HepG2 (cell line): Measurements from ENCODE around the gene RAB11FIP2. TPM values are rescaled to one million over a fixed set of nuclear protein-coding genes. Genes with fewer than 3 reads are reported as not detected.

Experiments
- ATAC-seq: fragments of 200-7000 bp; cut with Tn5 transposase; 3 replicates; pipeline ENCODE4 v1.9.1; 2020; ENCODE audit warnings: mild to moderate bottlenecking, moderate library complexity
- BruUV-seq: library from RNA; stranded (reverse); fragments of 400-500 nt; replicated peaks from 2 replicates; lab custom pipeline; 2021; lab: Mats Ljungman, UMichigan
- CTCF ChIA-PET: fragments of 300-600 bp; formaldehyde crosslinking; extraction: SDS; loops from one replicate; lab custom pipeline; 2021; ENCODE audit warnings: low total read pairs, inconsistent platforms, low intra/inter-chr PET ratio; lab: Yijun Ruan, JAX
- POLR2A ChIA-PET: fragments of 350-600 bp; sonication (Branson Sonifier 250); formaldehyde crosslinking; loops from one replicate; lab custom pipeline; 2020; ENCODE audit warnings: antibody characterized with exemption, inconsistent platforms; lab: Yijun Ruan, JAX
- DNase-seq: peaks from one replicate; pipeline ENCODE4 v3.0.0-alpha.2; 2015; ENCODE audit warnings: low spot score
- FAIRE-seq: peaks from 3 replicates; lab custom pipeline; 2011; peaks lifted over from hg19 to GRCh38; lab: Jason Lieb, UNC
- H2AFZ ChIP-seq: one replicate; pipeline ENCODE4 v1.6.1; 2011; ENCODE audit warnings: low read length, inconsistent platforms
- H3K27ac ChIP-seq: fragments of 300-600 bp; 3 replicates; pipeline ENCODE4 v1.8.0; 2011; ENCODE audit warnings: mixed run types, mild to moderate bottlenecking, mixed read lengths, low read length, inconsistent platforms; ENCODE audit not compliant: insufficient read depth; ENCODE audit errors: extremely low read length
- H3K27me3 ChIP-seq, 2 experiments: fragments of 200-600 bp in 1 of 2; 2 replicates in 1 of 2; 3 replicates in 1 of 2; pipeline versions ENCODE4 v1.6.0 to v1.8.0; 2011; ENCODE audit warnings: low read length in 2 of 2, mild to moderate bottlenecking in 2 of 2, moderate library complexity in 2 of 2, inconsistent platforms in 1 of 2; ENCODE audit not compliant: insufficient read depth in 2 of 2, control insufficient read depth in 1 of 2
- H3K36me3 ChIP-seq, 2 experiments: fragments of 200-600 bp in 1 of 2; replicated peaks in 1 of 2; 2 replicates in 1 of 2; 3 replicates in 1 of 2; pipeline versions ENCODE4 v1.5.1 to v1.8.0; 2011; ENCODE audit warnings: low read length in 2 of 2, inconsistent platforms in 1 of 2; ENCODE audit not compliant: insufficient read depth in 2 of 2, control insufficient read depth in 1 of 2
- H3K4me1 ChIP-seq: 2 replicates; pipeline ENCODE4 v1.5.1; 2012; ENCODE audit warnings: low read length, inconsistent platforms; ENCODE audit not compliant: insufficient read depth
- H3K4me2 ChIP-seq: 2 replicates; pipeline ENCODE4 v1.6.0; 2011; ENCODE audit warnings: low read depth, low read length, inconsistent platforms
- H3K4me3 ChIP-seq, 3 experiments: fragments of 200-600 bp in 1 of 3; sonication (generic), shearing (Covaris generic) in 1 of 3; replicated peaks in 1 of 3; 2 replicates each; pipeline ENCODE4 v1.5.1; 2011 to 2016; ENCODE audit warnings: low read length in 3 of 3, inconsistent platforms in 2 of 3, low read depth in 2 of 3, mild to moderate bottlenecking in 2 of 3, control low read depth in 1 of 3, mixed read lengths in 1 of 3; ENCODE audit not compliant: insufficient read depth in 1 of 3
- H3K79me2 ChIP-seq: one replicate; pipeline ENCODE4 v1.6.1; 2011; ENCODE audit warnings: low read length, inconsistent platforms; ENCODE audit not compliant: insufficient read depth
- H3K9ac ChIP-seq: 2 replicates; pipeline ENCODE4 v1.6.0; 2011; ENCODE audit warnings: mild to moderate bottlenecking, low read depth, low read length, inconsistent platforms; ENCODE audit not compliant: insufficient read depth
- H3K9me3 ChIP-seq: 2 replicates; pipeline ENCODE4 v1.5.1; 2012; ENCODE audit warnings: mild to moderate bottlenecking, low read length
- H4K20me1 ChIP-seq: 2 replicates; pipeline ENCODE4 v1.6.0; 2011; ENCODE audit warnings: inconsistent platforms, mild to moderate bottlenecking, low read length, moderate library complexity; ENCODE audit not compliant: insufficient read depth
- ATAD3A ChIP-seq: sonication (generic); formaldehyde crosslinking; IDR thresholded peaks from 2 replicates; pipeline ENCODE4 v1.4.0; 2020; ENCODE audit warnings: missing genetic modification reagents
- BORCS8-MEF2B ChIP-seq: sonication (generic); formaldehyde crosslinking; IDR thresholded peaks from 2 replicates; pipeline ENCODE4 v1.8.0; 2022; ENCODE audit warnings: mild to moderate bottlenecking, missing genetic modification reagents
- ESRRA ChIP-seq: sonication (generic); formaldehyde crosslinking; IDR thresholded peaks from 2 replicates; pipeline ENCODE4 v1.5.1; 2020; ENCODE audit warnings: mild to moderate bottlenecking, low read depth, missing genetic modification reagents
- FOXJ3 ChIP-seq: sonication (generic); formaldehyde crosslinking; IDR thresholded peaks from 2 replicates; pipeline ENCODE4 v1.4.0; 2020; ENCODE audit warnings: missing genetic modification reagents, mild to moderate bottlenecking, borderline replicate concordance
- HIVEP1 ChIP-seq: sonication (generic); formaldehyde crosslinking; IDR thresholded peaks from 2 replicates; pipeline ENCODE4 v1.4.0; 2020; ENCODE audit warnings: mild to moderate bottlenecking, missing genetic modification reagents
- IRX3 ChIP-seq: sonication (generic); formaldehyde crosslinking; IDR thresholded peaks from 2 replicates; pipeline ENCODE4 v1.8.1; 2023; ENCODE audit warnings: mild to moderate bottlenecking, low read depth, missing genetic modification reagents, borderline replicate concordance
- KLF9 ChIP-seq: IDR thresholded peaks from 2 replicates; pipeline ENCODE4 v1.6.1; 2016; ENCODE audit warnings: low read depth
- MAFK ChIP-seq, 2 experiments: IDR thresholded peaks in 1 of 2; conservative IDR thresholded peaks in 1 of 2; 2 replicates each; pipeline ENCODE4 v1.6.1; 2011; ENCODE audit warnings: improper control_type of control experiment in 2 of 2, low read length in 2 of 2
- NBN ChIP-seq: fragments of 450-650 bp; conservative IDR thresholded peaks from 2 replicates; pipeline ENCODE4 v1.6.1; 2017
- PATZ1 ChIP-seq: sonication (generic); formaldehyde crosslinking; IDR thresholded peaks from 2 replicates; pipeline ENCODE4 v1.4.0; 2020; ENCODE audit warnings: missing genetic modification reagents
- PTBP1 ChIP-seq: fragments of 200-400 bp; formaldehyde crosslinking; IDR thresholded peaks from 2 replicates; pipeline ENCODE4 v1.6.1; 2018; ENCODE audit warnings: low read length, low read depth; ENCODE audit not compliant: poor library complexity, severe bottlenecking
- SRY ChIP-seq: sonication (generic); formaldehyde crosslinking; IDR thresholded peaks from 2 replicates; pipeline ENCODE4 v1.8.0; 2022; ENCODE audit warnings: mild to moderate bottlenecking, missing genetic modification reagents
- ZNF557 ChIP-seq: sonication (generic); formaldehyde crosslinking; IDR thresholded peaks from 2 replicates; pipeline ENCODE4 v1.4.0; 2020; ENCODE audit warnings: missing genetic modification reagents
- WGBS: methylation state at CpG from one replicate; pipeline ENCODE4 v1.1.6; 2017; ENCODE audit warnings: low lambda C conversion rate; 5-methylcytosine and 5-hydroxymethylcytosine counted together
- in situ Hi-C: cut with HindIII; loops from 2 replicates; pipeline ENCODE4 v1.10.0; 2017; ENCODE audit warnings: low pct_unique_long_range_greater_than_20kb; ENCODE audit not compliant: extremely low pct_ligation_motif_present
- intact Hi-C: fragments of 100-400 bp; cut with micrococcal nuclease; formaldehyde crosslinking; loops from one replicate; pipeline ENCODE4 v1.10.0; 2022; ENCODE audit not compliant: unreplicated experiment
- polyA plus RNA-seq, 8 experiments: library from polyadenylated mRNA; depleted of rRNA in 3 of 8; stranded (reverse) in 7 of 8; unstranded in 1 of 8; fragments of >200 nt; fragmentation: Illumina TruSeq in 4 of 8; extraction: Trizol in 4 of 8; gene quantifications; 2 replicates each; pipeline versions ENCODE4 v1.2.1 to v1.2.3, GENCODE V29; 2011 to 2016; ENCODE audit warnings: low read depth in 4 of 8, missing spikeins in 1 of 8, mixed read lengths in 1 of 8; ENCODE audit not compliant: insufficient read depth in 1 of 8
- total RNA-seq, 5 experiments: library from RNA; depleted of rRNA; stranded (reverse); fragments of >200 nt; fragmentation: Illumina TruSeq; extraction: Trizol; gene quantifications; 2 replicates each; pipeline ENCODE4 v1.2.3, GENCODE V29; 2016; ENCODE audit warnings: low read depth in 1 of 5
- TF ChIP-seq, protein P1 (sequence below): sonication (generic); formaldehyde crosslinking; IDR thresholded peaks from 2 replicates; pipeline ENCODE4 v1.4.0; 2020; ENCODE audit warnings: missing genetic modification reagents, borderline replicate concordance
- TF ChIP-seq, protein P2 (sequence below): sonication (generic); formaldehyde crosslinking; IDR thresholded peaks from 2 replicates; pipeline ENCODE4 v1.9.0; 2021; ENCODE audit warnings: missing genetic modification reagents, borderline replicate concordance
- TF ChIP-seq, protein P3 (sequence below): sonication (generic); formaldehyde crosslinking; IDR thresholded peaks from 2 replicates; pipeline ENCODE4 v1.4.0; 2020; ENCODE audit warnings: missing genetic modification reagents

Gene RAB11FIP2
- total and polyA plus RNA-seq, 2 of the 13 experiments (the other 11 are each of a cell fraction or from before 2014, with no cell fraction given) = 4.7 to 13.0 TPM

DNA sequence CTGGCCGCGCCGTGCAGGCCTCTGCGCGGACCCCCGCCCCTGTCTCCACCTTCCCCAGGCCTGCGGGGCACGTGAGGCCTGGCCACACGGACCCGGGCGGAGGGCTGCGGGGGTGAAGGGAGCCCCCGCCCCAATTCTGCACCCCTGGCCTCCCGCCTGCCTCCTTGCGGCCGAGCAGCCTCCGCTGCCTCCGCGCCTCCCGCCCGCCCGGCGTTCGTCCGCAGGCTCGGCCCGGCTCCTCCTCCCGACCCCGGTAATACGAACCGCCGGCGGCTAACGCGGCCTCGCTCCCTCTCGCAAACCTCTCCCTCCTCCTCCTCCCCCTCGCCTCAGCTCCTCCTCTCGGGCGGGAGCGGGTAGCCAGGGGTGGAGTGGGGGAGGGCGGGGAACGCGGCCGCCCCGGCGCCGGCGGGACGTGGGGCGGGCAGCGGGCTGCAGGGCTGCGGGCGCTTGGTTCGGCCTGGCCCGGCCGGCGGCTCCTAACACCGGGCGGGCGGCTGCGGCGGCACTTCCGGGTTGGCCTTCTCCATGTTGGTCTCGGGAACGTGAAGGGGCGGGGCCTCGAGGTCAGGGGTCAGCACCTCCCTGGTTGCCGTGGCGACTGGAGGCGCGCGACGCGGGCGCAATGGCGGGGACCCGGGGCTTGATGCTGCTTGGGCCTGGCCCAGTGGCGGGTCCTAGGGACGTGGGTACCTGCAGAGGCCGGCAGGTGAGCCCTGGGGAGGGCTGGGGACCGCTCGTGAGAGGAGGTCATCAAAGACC, at the start of gene RAB11FIP2 (continued):
- TF ChIP-seq PATZ1 (CRISPR knock-in tag) = peak; percentile 14; the same call in 1 of the 2 replicates

DNA sequence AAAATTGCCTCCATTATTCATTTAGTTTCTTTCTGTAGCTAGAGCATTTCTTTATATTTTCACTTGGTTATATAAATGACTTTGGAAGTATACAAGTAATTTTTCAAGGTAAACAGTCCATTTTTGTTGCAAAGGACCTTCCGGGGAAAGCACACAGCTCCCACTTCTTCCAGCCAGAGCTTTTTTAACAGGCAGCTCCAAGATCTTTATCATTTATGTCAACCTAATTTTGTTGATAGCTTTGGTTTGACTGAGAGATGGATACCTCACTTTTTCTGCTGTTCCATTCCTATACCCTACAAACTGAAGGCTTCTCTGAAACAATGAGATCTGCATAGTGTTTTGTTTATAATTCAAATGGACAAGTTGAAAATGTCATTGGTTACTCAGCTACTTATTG, 49.3 kb upstream of the RAB11FIP2 start:
- no peak for ATAC-seq
- in situ Hi-C loops = no loop called here
- Histone ChIP-seq H3K9ac (no peak overlapping the region), H3K79me2 (no peaks in the 10 kb centered on the region), H3K4me2 (no peak overlapping the region), H2AFZ (no peak overlapping the region), H3K9me3 (no peaks in the 10 kb centered on the region), H3K4me1 (no peaks in the 10 kb centered on the region), H3K27ac (no peak overlapping the region), H3K36me3 (no peaks in the 10 kb centered on the region), H4K20me1 (no peaks in the 10 kb centered on the region)
- FAIRE-seq = no peak
- intact Hi-C loops = no loop called here
- POLR2A ChIA-PET = no interaction called here
- DNase-seq = no peak
- 50% methylated on average over 1 of the region's 1 CpG for WGBS
- CTCF ChIA-PET = no interaction called here
- TF ChIP-seq, protein P1, sequence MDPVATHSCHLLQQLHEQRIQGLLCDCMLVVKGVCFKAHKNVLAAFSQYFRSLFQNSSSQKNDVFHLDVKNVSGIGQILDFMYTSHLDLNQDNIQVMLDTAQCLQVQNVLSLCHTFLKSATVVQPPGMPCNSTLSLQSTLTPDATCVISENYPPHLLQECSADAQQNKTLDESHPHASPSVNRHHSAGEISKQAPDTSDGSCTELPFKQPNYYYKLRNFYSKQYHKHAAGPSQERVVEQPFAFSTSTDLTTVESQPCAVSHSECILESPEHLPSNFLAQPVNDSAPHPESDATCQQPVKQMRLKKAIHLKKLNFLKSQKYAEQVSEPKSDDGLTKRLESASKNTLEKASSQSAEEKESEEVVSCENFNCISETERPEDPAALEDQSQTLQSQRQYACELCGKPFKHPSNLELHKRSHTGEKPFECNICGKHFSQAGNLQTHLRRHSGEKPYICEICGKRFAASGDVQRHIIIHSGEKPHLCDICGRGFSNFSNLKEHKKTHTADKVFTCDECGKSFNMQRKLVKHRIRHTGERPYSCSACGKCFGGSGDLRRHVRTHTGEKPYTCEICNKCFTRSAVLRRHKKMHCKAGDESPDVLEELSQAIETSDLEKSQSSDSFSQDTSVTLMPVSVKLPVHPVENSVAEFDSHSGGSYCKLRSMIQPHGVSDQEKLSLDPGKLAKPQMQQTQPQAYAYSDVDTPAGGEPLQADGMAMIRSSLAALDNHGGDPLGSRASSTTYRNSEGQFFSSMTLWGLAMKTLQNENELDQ (CRISPR knock-in tag) = no peak
- TF ChIP-seq SRY (CRISPR knock-in tag) = no peak
- TF ChIP-seq IRX3 (CRISPR knock-in tag) = no peak
- TF ChIP-seq, protein P2, sequence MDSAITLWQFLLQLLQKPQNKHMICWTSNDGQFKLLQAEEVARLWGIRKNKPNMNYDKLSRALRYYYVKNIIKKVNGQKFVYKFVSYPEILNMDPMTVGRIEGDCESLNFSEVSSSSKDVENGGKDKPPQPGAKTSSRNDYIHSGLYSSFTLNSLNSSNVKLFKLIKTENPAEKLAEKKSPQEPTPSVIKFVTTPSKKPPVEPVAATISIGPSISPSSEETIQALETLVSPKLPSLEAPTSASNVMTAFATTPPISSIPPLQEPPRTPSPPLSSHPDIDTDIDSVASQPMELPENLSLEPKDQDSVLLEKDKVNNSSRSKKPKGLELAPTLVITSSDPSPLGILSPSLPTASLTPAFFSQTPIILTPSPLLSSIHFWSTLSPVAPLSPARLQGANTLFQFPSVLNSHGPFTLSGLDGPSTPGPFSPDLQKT (CRISPR knock-in tag) = no peak
- TF ChIP-seq MAFK (conservative IDR thresholded peaks at IDR 0.05 in 1 of 2, IDR thresholded peaks at IDR 0.05 in 1 of 2; ENCODE audit: low read length in 2 of 2) = no peak
- no peak for TF ChIP-seq PTBP1
- TF ChIP-seq, protein P3, sequence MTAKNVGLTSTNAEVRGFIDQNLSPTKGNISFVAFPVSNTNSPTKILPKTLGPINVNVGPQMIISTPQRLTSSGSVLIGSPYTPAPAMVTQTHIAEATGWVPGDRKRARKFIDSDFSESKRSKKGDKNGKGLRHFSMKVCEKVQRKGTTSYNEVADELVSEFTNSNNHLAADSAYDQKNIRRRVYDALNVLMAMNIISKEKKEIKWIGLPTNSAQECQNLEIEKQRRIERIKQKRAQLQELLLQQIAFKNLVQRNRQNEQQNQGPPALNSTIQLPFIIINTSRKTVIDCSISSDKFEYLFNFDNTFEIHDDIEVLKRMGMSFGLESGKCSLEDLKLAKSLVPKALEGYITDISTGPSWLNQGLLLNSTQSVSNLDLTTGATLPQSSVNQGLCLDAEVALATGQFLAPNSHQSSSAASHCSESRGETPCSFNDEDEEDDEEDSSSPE (CRISPR knock-in tag) = no peak
- no peak for TF ChIP-seq FOXJ3 (CRISPR knock-in tag)
- no peak for TF ChIP-seq ATAD3A (CRISPR knock-in tag)
- no peak for TF ChIP-seq KLF9 (CRISPR knock-in tag)
- TF ChIP-seq ZNF557 (CRISPR knock-in tag) = no peak
- TF ChIP-seq ESRRA (CRISPR knock-in tag) = no peak
- TF ChIP-seq NBN = no peak
- TF ChIP-seq HIVEP1 (CRISPR knock-in tag) = no peak
- no peak for TF ChIP-seq BORCS8-MEF2B
- TF ChIP-seq, all 625 proteins: peak for 0
- no TSS peak for BruUV-seq
- Histone ChIP-seq H3K27me3 (no peaks in the 10 kb centered on the region), H3K4me3 (no peak overlapping the region)
